GM12865 (cell line): ENCODE data around the gene KCNK7.
A peak's percentile ranks its signal among the peaks of the same experiment; 100 is the strongest.

Source experiments
- DNase-seq: peaks from one replicate; pipeline ENCODE4 v3.0.0; 2010; ENCODE audit warnings: low read depth
- H3K4me3 ChIP-seq: 2 replicates; pipeline ENCODE4 v1.5.1; 2011; ENCODE audit warnings: mild to moderate bottlenecking, low read depth, low read length, control low read depth
- CTCF ChIP-seq: IDR thresholded peaks from 2 replicates; pipeline ENCODE4 v1.5.1; 2011; ENCODE audit warnings: low read length, control low read depth, low read depth, inconsistent platforms; ENCODE audit not compliant: insufficient read depth; ENCODE audit errors: missing control alignments

KCNK7 gene

GRCh38 chr11:65634440-65634839 is 38.8 kb upstream of the KCNK7 start:
- no peak for DNase-seq
- H3K4me3 ChIP-seq = no peak overlapping the region
- TF ChIP-seq CTCF = no peak

GRCh38 chr11:65634109-65634436 is 38.5 kb upstream of the KCNK7 start:
- no peak overlapping the region for H3K4me3 ChIP-seq
- no peak for TF ChIP-seq CTCF

GRCh38 chr11:65633390-65634108 is 37.9 kb upstream of the KCNK7 start:
- TF ChIP-seq CTCF = no peak
- DNase-seq = no peak
- H3K4me3 ChIP-seq = no peak overlapping the region

More at GRCh38 chr11:65634109-65634436, 38.5 kb upstream of the KCNK7 start:
- no peak for DNase-seq

GRCh38 chr11:65630215-65630614 is 34.6 kb upstream of the KCNK7 start:
- H3K4me3 ChIP-seq = no peak overlapping the region
- no peak for TF ChIP-seq CTCF
- no peak for DNase-seq

- no peak for TF ChIP-seq CTCF
- no peak for DNase-seq
- H3K4me3 ChIP-seq = no peak overlapping the region
These were observed 34.0 kb upstream of the KCNK7 start for GRCh38 chr11:65629579-65629978.

- no peak overlapping the region for H3K4me3 ChIP-seq
- TF ChIP-seq CTCF = no peak
- no peak for DNase-seq
These were observed 31.6 kb upstream of the KCNK7 start for GRCh38 chr11:65627202-65627601.

- peak; percentile 76 for TF ChIP-seq CTCF
- DNase-seq = peak; percentile 62
- no peak overlapping the region for H3K4me3 ChIP-seq
These were observed 30.2 kb upstream of the KCNK7 start for GRCh38 chr11:65625628-65626342.
